GM08714 (cell line): ENCODE measurements around the gene EZR.
"Not testable (repeated sequence)": the region's sequence is repeated elsewhere in the genome, so short reads cannot be mapped to it uniquely, and the experiment has no call there.

Experiments
- H3K4me3 ChIP-seq: fragments of 200-500 bp; sonication (Bioruptor generic); 2 replicates; pipeline ENCODE4 v1.5.1; 2014; ENCODE audit warnings: mild to moderate bottlenecking, low read length, inconsistent platforms
- ZNF274 ChIP-seq: IDR thresholded peaks from 2 replicates; pipeline ENCODE4 v1.6.1; 2012; ENCODE audit warnings: mild to moderate bottlenecking, low read depth, low read length

Gene EZR

GRCh38 chr6:158834675-158835385 lies 15.7 kb upstream of the EZR start:
- no peak overlapping the region for H3K4me3 ChIP-seq
- TF ChIP-seq ZNF274, result no peak

GRCh38 chr6:158832807-158833206 lies 13.6 kb upstream of the EZR start:
- not testable (repeated sequence) for H3K4me3 ChIP-seq

GRCh38 chr6:158832026-158832425 lies 12.9 kb upstream of the EZR start:
- no peak for TF ChIP-seq ZNF274
- no peak overlapping the region for H3K4me3 ChIP-seq

GRCh38 chr6:158831571-158831970 lies 12.4 kb upstream of the EZR start:
- no peak overlapping the region for H3K4me3 ChIP-seq
- no peak for TF ChIP-seq ZNF274

GRCh38 chr6:158830736-158831135 lies 11.6 kb upstream of the EZR start:
- H3K4me3 ChIP-seq, result no peak overlapping the region
- no peak for TF ChIP-seq ZNF274

- no peak overlapping the region for H3K4me3 ChIP-seq
- TF ChIP-seq ZNF274, result no peak
Observed at GRCh38 chr6:158828807-158829206, 9.6 kb upstream of the EZR start.

- no peak for TF ChIP-seq ZNF274
- no peak overlapping the region for H3K4me3 ChIP-seq
Observed at GRCh38 chr6:158826819-158827501, 7.8 kb upstream of the EZR start.

- no peak for TF ChIP-seq ZNF274
- H3K4me3 ChIP-seq, result no peak overlapping the region
Observed at GRCh38 chr6:158825951-158826306, 6.8 kb upstream of the EZR start.

GRCh38 chr6:158825038-158825950 lies 6.1 kb upstream of the EZR start:
- TF ChIP-seq ZNF274, result no peak
- H3K4me3 ChIP-seq, result no peak overlapping the region

GRCh38 chr6:158823616-158824015 lies 4.4 kb upstream of the EZR start:
- not testable (repeated sequence) for H3K4me3 ChIP-seq

GRCh38 chr6:158819977-158820622 lies 932 bp upstream of the EZR start:
- TF ChIP-seq ZNF274, result no peak

GRCh38 chr6:158818581-158819212 lies 471 bp downstream of the EZR start:
- H3K4me3 ChIP-seq, result peak overlapping the region; percentile 74
- TF ChIP-seq ZNF274, result no peak

More at GRCh38 chr6:158819977-158820622, 932 bp upstream of the EZR start:
- H3K4me3 ChIP-seq, result no peak overlapping the region

GRCh38 chr6:158817728-158818580 lies 1.2 kb downstream of the EZR start:
- no peak for TF ChIP-seq ZNF274
- peak overlapping the region; percentile 74 for H3K4me3 ChIP-seq
